Brain microvascular endothelial cell (primary cell): ENCODE measurements around the gene OSGIN1.
"Not testable (repeated sequence)": the region's sequence is repeated elsewhere in the genome, so short reads cannot be mapped to it uniquely, and the experiment has no call there.

Source experiments
- DNase-seq: peaks from one replicate; pipeline ENCODE4 v3.0.0-alpha.2; 2020
- H3K27ac ChIP-seq: fragments of 250-450 bp; sonication (Bioruptor Pico); 2 replicates; pipeline ENCODE4 v1.5.1; 2020; ENCODE audit warnings: mild to moderate bottlenecking, moderate library complexity
- H3K27me3 ChIP-seq: fragments of 250-450 bp; sonication (Bioruptor Pico); replicated peaks from 2 replicates; pipeline ENCODE4 v1.5.1; 2020; ENCODE audit warnings: mild to moderate bottlenecking
- H3K36me3 ChIP-seq: fragments of 250-450 bp; sonication (Bioruptor Pico); replicated peaks from 2 replicates; pipeline ENCODE4 v1.5.1; 2020; ENCODE audit warnings: mild to moderate bottlenecking
- H3K4me3 ChIP-seq: 2 replicates; pipeline ENCODE4 v1.5.1; 2011; ENCODE audit warnings: low read depth, mild to moderate bottlenecking, control low read depth, low read length, moderate library complexity
- in situ Hi-C: cut with HindIII; loops from 2 replicates; pipeline ENCODE4 v1.10.0; 2017; ENCODE audit warnings: low sequenced_read_pairs, low pct_ligation_motif_present
- TF ChIP-seq, protein P1 (sequence below): IDR thresholded peaks from 2 replicates; pipeline ENCODE4 v1.5.1; 2011; ENCODE audit warnings: low read depth, mild to moderate bottlenecking, moderate library complexity, low read length, control low read depth, inconsistent platforms; ENCODE audit errors: missing control alignments

Gene OSGIN1

DNA sequence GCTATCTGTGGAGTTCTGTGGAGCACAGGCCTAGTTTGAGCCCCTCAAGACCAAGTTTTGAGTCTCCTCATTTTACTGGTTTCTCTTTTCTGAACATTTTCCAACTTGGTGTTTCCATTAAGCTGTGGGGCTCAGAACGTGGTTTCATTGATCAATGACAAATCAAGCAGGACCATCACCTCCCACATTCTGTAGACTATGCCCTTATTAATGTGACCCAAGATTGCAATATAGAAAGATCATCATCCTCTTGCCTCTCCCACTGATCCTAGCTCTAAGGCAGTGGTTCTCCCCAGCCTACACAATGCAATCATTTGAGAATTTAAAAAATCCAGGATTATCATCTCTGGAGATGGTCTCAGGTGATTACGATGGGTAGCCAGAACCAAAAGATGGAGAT lies 15.8 kb upstream of the OSGIN1 start:
- H3K27ac ChIP-seq = no peak overlapping the region
- TF ChIP-seq, protein P1, sequence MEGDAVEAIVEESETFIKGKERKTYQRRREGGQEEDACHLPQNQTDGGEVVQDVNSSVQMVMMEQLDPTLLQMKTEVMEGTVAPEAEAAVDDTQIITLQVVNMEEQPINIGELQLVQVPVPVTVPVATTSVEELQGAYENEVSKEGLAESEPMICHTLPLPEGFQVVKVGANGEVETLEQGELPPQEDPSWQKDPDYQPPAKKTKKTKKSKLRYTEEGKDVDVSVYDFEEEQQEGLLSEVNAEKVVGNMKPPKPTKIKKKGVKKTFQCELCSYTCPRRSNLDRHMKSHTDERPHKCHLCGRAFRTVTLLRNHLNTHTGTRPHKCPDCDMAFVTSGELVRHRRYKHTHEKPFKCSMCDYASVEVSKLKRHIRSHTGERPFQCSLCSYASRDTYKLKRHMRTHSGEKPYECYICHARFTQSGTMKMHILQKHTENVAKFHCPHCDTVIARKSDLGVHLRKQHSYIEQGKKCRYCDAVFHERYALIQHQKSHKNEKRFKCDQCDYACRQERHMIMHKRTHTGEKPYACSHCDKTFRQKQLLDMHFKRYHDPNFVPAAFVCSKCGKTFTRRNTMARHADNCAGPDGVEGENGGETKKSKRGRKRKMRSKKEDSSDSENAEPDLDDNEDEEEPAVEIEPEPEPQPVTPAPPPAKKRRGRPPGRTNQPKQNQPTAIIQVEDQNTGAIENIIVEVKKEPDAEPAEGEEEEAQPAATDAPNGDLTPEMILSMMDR = no peak
- in situ Hi-C loops = no loop called here
- no peak overlapping the region for H3K4me3 ChIP-seq
- H3K36me3 ChIP-seq = no peaks in the 10 kb centered on the region
- no peak for DNase-seq
- H3K27me3 ChIP-seq = no peaks in the 10 kb centered on the region

DNA sequence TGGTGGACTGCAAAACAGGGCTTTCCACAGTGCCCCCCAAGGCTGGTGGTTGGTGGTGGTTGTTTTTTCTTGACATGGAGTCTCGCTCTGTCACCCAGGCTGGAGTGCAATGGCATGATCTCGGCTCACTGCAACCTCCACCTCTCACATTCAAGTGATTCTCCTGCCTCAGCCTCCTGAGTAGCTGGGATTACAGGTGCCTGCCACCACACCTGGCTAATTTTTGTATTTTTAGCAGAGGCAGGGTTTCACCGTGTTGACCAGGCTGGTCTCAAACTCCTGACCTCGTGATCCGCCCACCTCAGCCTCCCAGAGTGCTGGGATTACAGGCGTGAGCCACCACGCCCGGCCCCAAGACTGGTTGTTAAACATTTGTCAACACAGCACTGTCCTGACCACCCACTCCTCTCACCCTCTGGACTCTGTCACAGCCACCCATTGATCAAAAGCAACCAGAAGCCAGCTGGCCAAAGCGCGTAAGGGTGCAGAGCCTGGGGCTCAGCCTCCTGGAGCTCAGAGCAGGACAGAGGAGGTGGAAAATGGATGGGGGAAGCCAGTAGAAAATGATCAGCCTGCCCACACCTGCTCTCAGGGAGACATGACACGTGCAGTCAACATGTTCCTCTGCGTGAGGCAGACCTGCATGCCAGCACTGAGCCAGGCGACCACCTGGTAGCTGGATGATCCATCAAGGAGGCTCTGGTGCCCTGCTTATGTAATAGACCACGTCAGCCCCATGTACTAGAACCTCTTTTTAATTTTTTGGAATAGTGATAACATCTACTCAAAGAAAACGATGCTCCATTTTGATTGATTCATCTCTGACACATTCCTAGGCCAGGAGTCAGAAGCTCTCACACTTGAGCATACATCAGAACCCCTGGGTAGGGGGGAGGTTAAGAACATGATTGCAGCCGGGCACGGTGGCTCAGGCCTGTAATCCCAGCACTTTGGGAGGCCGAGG lies 14.8 kb upstream of the OSGIN1 start:
- Histone ChIP-seq H3K27me3 (no peaks in the 10 kb centered on the region), H3K27ac (no peak overlapping the region)

DNA sequence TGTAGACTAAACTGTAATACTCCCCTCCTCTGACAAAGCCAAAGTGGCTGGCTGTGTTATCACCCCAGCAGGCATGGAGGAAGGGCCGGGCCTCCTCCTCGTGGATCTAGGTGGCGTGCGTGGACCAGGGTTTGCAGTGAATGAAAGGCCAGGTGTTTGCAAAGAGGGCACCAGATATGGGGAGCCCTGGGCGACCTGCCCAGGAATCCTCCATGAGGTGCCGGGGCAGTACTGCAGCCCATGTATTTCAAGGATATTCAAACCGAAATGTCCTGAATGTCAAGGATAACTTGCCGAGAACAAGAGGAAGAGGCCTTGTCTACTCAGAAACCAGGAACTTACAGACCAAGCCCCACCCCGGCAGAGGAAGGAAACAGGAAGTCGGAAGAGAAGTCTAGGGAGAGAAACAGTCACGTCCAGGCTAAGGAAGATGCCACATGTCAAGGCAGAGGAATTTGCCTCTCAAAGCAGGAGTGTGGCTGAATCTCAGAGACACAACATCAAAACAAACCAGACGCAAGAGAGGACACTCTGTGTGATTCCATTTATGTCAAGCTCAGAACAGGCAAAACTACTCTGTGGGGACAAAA lies 13.7 kb upstream of the OSGIN1 start:
- no peaks in the 10 kb centered on the region for H3K27me3 ChIP-seq
- H3K4me3 ChIP-seq = no peak overlapping the region
- DNase-seq = no peak
- TF ChIP-seq, protein P1 = no peak
- no peak overlapping the region for H3K27ac ChIP-seq
- in situ Hi-C loops = no loop called here
- H3K36me3 ChIP-seq = no peaks in the 10 kb centered on the region

More for the DNA sequence above, 14.8 kb upstream of the OSGIN1 start:
- TF ChIP-seq, protein P1 = no peak
- Histone ChIP-seq H3K36me3 (no peaks in the 10 kb centered on the region), H3K4me3 (no peak overlapping the region)
- in situ Hi-C loops = no loop called here
- DNase-seq = no peak

DNA sequence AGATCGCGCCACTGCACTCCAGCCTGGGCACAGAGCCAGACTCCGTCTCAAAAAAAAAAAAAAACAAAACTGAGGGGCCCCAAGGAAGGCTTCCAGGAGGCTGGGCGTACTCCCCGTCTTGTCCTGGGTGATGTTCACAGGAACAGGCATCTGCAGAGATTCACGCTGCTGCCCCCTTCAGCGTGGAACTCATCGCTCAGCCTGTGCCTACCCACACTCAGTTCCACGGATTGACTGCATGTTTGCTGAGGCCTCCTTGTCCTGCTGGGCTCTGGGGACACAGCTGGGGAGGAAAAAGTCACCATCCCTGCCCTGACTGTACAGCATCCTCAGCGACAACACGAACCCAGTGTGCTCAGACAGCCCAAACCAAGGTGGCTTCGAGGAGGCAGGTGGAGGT lies 12.9 kb upstream of the OSGIN1 start:
- no peak for DNase-seq
- no peak overlapping the region for H3K27ac ChIP-seq
- in situ Hi-C loops = no loop called here
- H3K4me3 ChIP-seq = no peak overlapping the region
- no peaks in the 10 kb centered on the region for H3K36me3 ChIP-seq
- no peaks in the 10 kb centered on the region for H3K27me3 ChIP-seq
- TF ChIP-seq, protein P1 = no peak

DNA sequence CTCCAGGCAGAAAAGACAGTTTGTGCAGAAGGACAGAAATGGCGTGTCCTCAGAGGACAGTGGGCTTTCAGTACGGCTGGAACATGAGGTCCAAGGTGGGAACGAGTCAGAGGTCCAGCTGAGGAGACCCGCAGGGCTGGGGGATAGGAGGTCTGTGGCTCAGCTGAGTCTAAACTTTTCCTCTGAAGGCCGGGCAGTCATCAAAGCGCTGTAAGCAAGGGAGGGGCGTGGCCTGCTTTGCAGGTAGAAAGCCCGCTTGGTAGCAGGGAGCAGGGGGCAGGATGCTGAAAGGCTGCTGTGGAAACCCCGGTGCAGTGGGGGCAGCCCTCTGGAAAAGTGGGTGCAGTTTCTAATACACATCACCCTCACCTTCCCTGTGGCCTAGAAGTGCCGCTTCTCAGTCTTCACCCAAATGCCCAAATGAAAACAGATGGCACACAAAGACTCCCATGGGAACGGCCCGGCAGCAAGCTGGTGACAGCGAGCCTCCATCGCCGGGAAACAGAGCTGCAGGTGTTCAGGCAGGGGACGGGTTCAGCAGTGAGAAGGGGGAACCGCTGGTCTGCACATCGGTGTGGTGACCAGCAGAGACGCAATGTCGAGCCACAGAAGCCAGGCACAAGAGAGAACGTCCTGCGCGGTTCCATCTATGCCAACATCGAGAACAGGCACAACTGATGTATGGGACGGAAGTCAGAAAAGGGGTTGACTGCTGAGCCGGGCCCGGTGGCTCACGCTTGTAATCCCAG lies 12.2 kb upstream of the OSGIN1 start:
- in situ Hi-C loops = no loop called here
- no peaks in the 10 kb centered on the region for H3K36me3 ChIP-seq
- no peak overlapping the region for H3K4me3 ChIP-seq
- no peak overlapping the region for H3K27ac ChIP-seq
- H3K27me3 ChIP-seq = no peaks in the 10 kb centered on the region
- TF ChIP-seq, protein P1 = no peak
- no peak for DNase-seq

DNA sequence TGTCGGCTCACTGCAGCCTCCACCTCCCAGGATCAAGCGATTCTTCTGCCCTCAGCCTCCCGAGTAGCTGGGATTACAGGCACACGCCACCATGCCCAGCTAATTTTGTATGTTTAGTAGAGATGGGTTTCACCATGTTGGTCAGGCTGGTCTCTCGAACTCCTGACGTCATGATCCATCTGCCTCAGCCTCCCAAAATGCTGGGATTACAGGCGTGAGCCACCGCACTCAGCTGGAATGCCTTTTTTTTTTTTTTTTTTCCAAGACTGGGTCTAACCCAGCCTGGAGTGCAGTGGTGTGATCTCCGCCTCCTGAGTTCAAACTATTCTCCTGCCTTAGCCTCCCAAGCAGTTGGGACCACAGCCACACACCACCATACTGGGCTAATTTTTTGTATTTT lies 11.5 kb upstream of the OSGIN1 start:
- in situ Hi-C loops, H3K27me3 ChIP-seq, H3K27ac ChIP-seq, H3K36me3 ChIP-seq, H3K4me3 ChIP-seq, DNase-seq: not testable (repeated sequence)
